Measurements from ENCODE around the gene RABGAP1L.

DNA sequence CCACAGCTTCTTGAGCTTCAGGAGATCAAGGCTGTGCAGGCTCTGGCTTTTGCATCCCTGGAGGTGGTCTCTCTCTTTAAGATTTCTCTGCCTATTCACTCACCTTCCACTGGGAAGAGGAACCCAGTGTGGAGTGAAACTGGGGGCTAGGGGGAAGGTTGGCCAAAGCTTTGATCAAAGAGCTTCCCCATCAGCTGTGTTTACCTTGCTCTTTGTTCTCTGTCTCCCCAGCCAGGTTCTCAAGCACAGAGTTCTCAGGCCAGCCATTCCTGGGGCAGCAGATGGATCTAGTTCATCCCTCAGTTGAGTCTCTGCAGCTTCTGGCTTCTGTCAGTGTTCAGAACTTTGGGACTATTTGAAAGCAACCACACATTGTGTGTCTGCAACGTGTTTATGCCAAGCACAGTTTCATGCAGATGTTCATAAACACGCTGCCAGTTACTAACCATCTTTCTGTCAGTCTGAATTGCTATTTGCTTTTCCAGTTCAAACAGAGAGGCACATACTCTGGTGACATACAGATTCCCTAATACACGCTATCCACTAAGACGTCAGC lies 881.1 kb downstream of the RABGAP1L start:
- TF ChIP-seq CTCF (IDR thresholded peaks at IDR 0.05) = no peak
- no peak for TF ChIP-seq POLR2A (IDR thresholded peaks at IDR 0.05)

All from right lobe of liver (tissue), 4 donors.